Fibroblast of skin of right biceps (primary cell): ENCODE data around the gene AJM1.

ENCODE experiments used
- DNase-seq: peaks from one replicate; pipeline ENCODE4 v3.0.0-alpha.2; 2013

The AJM1 gene

GRCh38 chr9:136808075-136808805 is 34.0 kb upstream of the AJM1 start:
- DNase-seq = no peak

- DNase-seq = peak; percentile 27
Observed at GRCh38 chr9:136808806-136809158, 33.5 kb upstream of the AJM1 start.

GRCh38 chr9:136814725-136815421 is 27.4 kb upstream of the AJM1 start:
- DNase-seq = no peak

GRCh38 chr9:136815422-136815782 is 26.9 kb upstream of the AJM1 start:
- DNase-seq = no peak

- DNase-seq = no peak
Observed at GRCh38 chr9:136820971-136821825, 21.1 kb upstream of the AJM1 start.

- no peak for DNase-seq
Observed at GRCh38 chr9:136821826-136822544, 20.3 kb upstream of the AJM1 start.

- no peak for DNase-seq
Observed at GRCh38 chr9:136823136-136824046, 18.9 kb upstream of the AJM1 start.

- no peak for DNase-seq
Observed at GRCh38 chr9:136824496-136825225, 17.6 kb upstream of the AJM1 start.

GRCh38 chr9:136825295-136826187 is 16.7 kb upstream of the AJM1 start:
- no peak for DNase-seq

- DNase-seq = no peak
Observed at GRCh38 chr9:136826188-136826541, 16.1 kb upstream of the AJM1 start.

- DNase-seq = no peak
Observed at GRCh38 chr9:136826703-136827582, 15.3 kb upstream of the AJM1 start.

GRCh38 chr9:136827794-136828473 is 14.3 kb upstream of the AJM1 start:
- DNase-seq = no peak

- no peak for DNase-seq
Observed at GRCh38 chr9:136828474-136829140, 13.7 kb upstream of the AJM1 start.

- DNase-seq = no peak
Observed at GRCh38 chr9:136829412-136829811, 12.9 kb upstream of the AJM1 start.

GRCh38 chr9:136829981-136830885 is 12.0 kb upstream of the AJM1 start:
- DNase-seq = no peak

- no peak for DNase-seq
Observed at GRCh38 chr9:136831002-136831719, 11.1 kb upstream of the AJM1 start.
